IMR-90 (cell line): ENCODE measurements around the gene TNFRSF11A. TPM values are rescaled to one million over a fixed set of nuclear protein-coding genes. Genes with fewer than 3 reads are reported as not detected.

Source experiments
- ATAC-seq: fragments of 200-7000 bp; cut with Tn5 transposase; 2 replicates; pipeline ENCODE4 v1.9.1; 2020; ENCODE audit warnings: low read depth, mild to moderate bottlenecking, moderate library complexity
- BruUV-seq: library from RNA; stranded (reverse); fragments of 400-500 nt; replicated peaks from 2 replicates; lab custom pipeline; 2021; lab: Mats Ljungman, UMichigan
- CTCF ChIA-PET: fragments of 300-600 bp; formaldehyde crosslinking; extraction: SDS; loops from one replicate; lab custom pipeline; 2021; ENCODE audit warnings: antibody characterized with exemption; lab: Yijun Ruan, JAX
- POLR2A ChIA-PET: fragments of 300-600 bp; sonication (Branson Sonifier 250); formaldehyde crosslinking; loops from one replicate; lab custom pipeline; 2022; ENCODE audit warnings: antibody characterized with exemption; ENCODE audit not compliant: unreplicated experiment; lab: Charles Lee
- DNase-seq: peaks from one replicate; pipeline ENCODE4 v3.0.0; 2013
- H2AFZ ChIP-seq: replicated peaks from 2 replicates; pipeline ENCODE3; 2013; ENCODE audit warnings: low read length, mild to moderate bottlenecking; ENCODE audit not compliant: poor library complexity
- H2AK5ac ChIP-seq: 2 replicates; pipeline ENCODE4 v1.6.1; 2013; ENCODE audit warnings: low read depth, low read length, inconsistent platforms
- H2AK9ac ChIP-seq: replicated peaks from 2 replicates; pipeline ENCODE3; 2013; ENCODE audit warnings: mild to moderate bottlenecking, low read depth, low read length, moderate library complexity; ENCODE audit not compliant: poor library complexity
- H2BK120ac ChIP-seq: 2 replicates; pipeline ENCODE4 v1.6.1; 2013; ENCODE audit warnings: low read depth, low read length, inconsistent platforms
- H2BK15ac ChIP-seq: 3 replicates; pipeline ENCODE4 v1.6.1; 2013; ENCODE audit warnings: low read depth, low read length, inconsistent platforms
- H2BK20ac ChIP-seq: 2 replicates; pipeline ENCODE4 v1.6.1; 2013; ENCODE audit warnings: low read depth, mild to moderate bottlenecking, inconsistent platforms, low read length, moderate library complexity
- H2BK5ac ChIP-seq: 2 replicates; pipeline ENCODE4 v1.6.1; 2013; ENCODE audit warnings: mild to moderate bottlenecking, low read depth, low read length, inconsistent platforms; ENCODE audit not compliant: poor library complexity, severe bottlenecking
- H3K14ac ChIP-seq: replicated peaks from 2 replicates; pipeline ENCODE4 v1.6.1; 2013; ENCODE audit warnings: low read depth, low read length, inconsistent platforms
- H3K18ac ChIP-seq: 2 replicates; pipeline ENCODE4 v1.6.1; 2013; ENCODE audit warnings: low read depth, low read length, control low read depth
- H3K23ac ChIP-seq: 2 replicates; pipeline ENCODE4 v1.6.1; 2013; ENCODE audit warnings: low read depth, low read length, inconsistent platforms
- H3K27ac ChIP-seq: 2 replicates; pipeline ENCODE4 v1.5.1; 2013; ENCODE audit warnings: mild to moderate bottlenecking, control low read depth, low read length; ENCODE audit not compliant: insufficient read depth
- H3K27me3 ChIP-seq: 2 replicates; pipeline ENCODE4 v1.6.1; 2013; ENCODE audit warnings: low read length; ENCODE audit not compliant: control insufficient read depth, insufficient read depth
- H3K36me3 ChIP-seq: 2 replicates; pipeline ENCODE4 v1.6.1; 2013; ENCODE audit warnings: low read length, mixed read lengths; ENCODE audit not compliant: control insufficient read depth, insufficient read depth
- H3K4ac ChIP-seq: 2 replicates; pipeline ENCODE4 v1.6.1; 2013; ENCODE audit warnings: low read depth, low read length, inconsistent platforms
- H3K4me1 ChIP-seq: 2 replicates; pipeline ENCODE4 v1.6.1; 2013; ENCODE audit warnings: low read length, mixed read lengths; ENCODE audit not compliant: control insufficient read depth, insufficient read depth
- H3K4me2 ChIP-seq: 2 replicates; pipeline ENCODE4 v1.6.1; 2013; ENCODE audit warnings: low read depth, mild to moderate bottlenecking, control low read depth, low read length, moderate library complexity
- H3K4me3 ChIP-seq: 2 replicates; pipeline ENCODE4 v1.5.1; 2013; ENCODE audit warnings: low read depth, mild to moderate bottlenecking, control low read depth, low read length, moderate library complexity; ENCODE audit not compliant: insufficient read depth
- H3K56ac ChIP-seq: 2 replicates; pipeline ENCODE4 v1.6.1; 2013; ENCODE audit warnings: low read length, inconsistent platforms; ENCODE audit not compliant: insufficient read depth; ENCODE audit errors: extremely low read depth
- H3K79me1 ChIP-seq, 2 experiments: 2 replicates each; pipeline ENCODE4 v1.6.1; 2013; ENCODE audit warnings: low read length in 2 of 2, inconsistent platforms in 1 of 2, low read depth in 1 of 2
- H3K9ac ChIP-seq: 2 replicates; pipeline ENCODE4 v1.6.1; 2013; ENCODE audit warnings: low read depth, low read length, control low read depth
- H3K9me1 ChIP-seq: 2 replicates; pipeline ENCODE4 v1.6.1; 2013; ENCODE audit warnings: low read length, inconsistent platforms; ENCODE audit not compliant: insufficient read depth
- H3K9me3 ChIP-seq: 2 replicates; pipeline ENCODE4 v1.6.1; 2013; ENCODE audit warnings: low read length; ENCODE audit not compliant: control insufficient read depth, insufficient read depth
- H4K20me1 ChIP-seq: 2 replicates; pipeline ENCODE4 v1.6.1; 2013; ENCODE audit warnings: low read length, inconsistent platforms; ENCODE audit not compliant: insufficient read depth
- H4K5ac ChIP-seq: 2 replicates; pipeline ENCODE4 v1.6.1; 2013; ENCODE audit warnings: mild to moderate bottlenecking, low read depth, low read length, control low read depth
- H4K8ac ChIP-seq, 2 experiments: 2 replicates each; pipeline ENCODE4 v1.6.1; 2013; ENCODE audit warnings: low read depth in 2 of 2, low read length in 2 of 2, control low read depth in 1 of 2, inconsistent platforms in 1 of 2
- H4K91ac ChIP-seq: 2 replicates; pipeline ENCODE4 v1.6.1; 2013; ENCODE audit warnings: low read depth, low read length, inconsistent platforms; ENCODE audit not compliant: insufficient read depth
- CEBPB ChIP-seq: IDR thresholded peaks from 2 replicates; pipeline ENCODE4 v1.6.1; 2012; ENCODE audit warnings: low read depth, low read length, improper control_type of control experiment
- FOS ChIP-seq: fragments of 150-350 bp; IDR thresholded peaks from 2 replicates; pipeline ENCODE4 v1.6.1; 2016; ENCODE audit warnings: low read depth, low read length
- MXI1 ChIP-seq: IDR thresholded peaks from 2 replicates; pipeline ENCODE4 v1.6.1; 2012; ENCODE audit warnings: low read depth, mild to moderate bottlenecking, low read length, moderate library complexity, borderline replicate concordance
- POLR2A ChIP-seq: IDR thresholded peaks from 2 replicates; pipeline ENCODE4 v1.6.1; 2012; ENCODE audit warnings: mild to moderate bottlenecking, low read depth, low read length
- RCOR1 ChIP-seq: IDR thresholded peaks from 2 replicates; pipeline ENCODE4 v1.6.1; 2012; ENCODE audit warnings: mild to moderate bottlenecking, low read length, improper control_type of control experiment; ENCODE audit not compliant: insufficient replicate concordance
- RFX5 ChIP-seq: IDR thresholded peaks from 2 replicates; pipeline ENCODE4 v1.8.0; 2012; ENCODE audit warnings: low read depth, mild to moderate bottlenecking, low read length, moderate library complexity
- SMC3 ChIP-seq: fragments of 150-350 bp; IDR thresholded peaks from 2 replicates; pipeline ENCODE4 v1.6.1; 2016; ENCODE audit warnings: low read depth, mild to moderate bottlenecking, antibody characterized with exemption, low read length, moderate library complexity
- WGBS, 2 experiments: methylation state at CpG; one replicate each; pipeline versions ENCODE4 v1.1.5 to v1.1.7; 2013; ENCODE audit warnings: missing lambda C conversion rate in 2 of 2; ENCODE audit not compliant: insufficient read length in 1 of 2; ENCODE audit errors: extremely low coverage in 2 of 2; 5-methylcytosine and 5-hydroxymethylcytosine counted together
- dilution Hi-C: fragments of 300-500 bp; cut with HindIII; formaldehyde crosslinking; loops from one replicate; pipeline ENCODE4 v1.14.3; 2018; ENCODE audit warnings: low sequenced_read_pairs; ENCODE audit not compliant: unreplicated experiment
- in situ Hi-C: fragments of 300-500 bp; cut with MboI; formaldehyde crosslinking; loops from 3 replicates; pipeline ENCODE4 v1.14.3; 2019; ENCODE audit warnings: low sequenced_read_pairs, inconsistent platforms, mixed read lengths
- intact Hi-C: fragments of 100-400 bp; cut with micrococcal nuclease; formaldehyde crosslinking; loops from 2 replicates; pipeline ENCODE4 v1.10.0; 2022
- polyA plus RNA-seq, 3 experiments: library from polyadenylated mRNA; depleted of rRNA; stranded (reverse); fragments of >200 nt; gene quantifications; 2 replicates each; pipeline ENCODE4 v1.2.3, GENCODE V29; 2012; ENCODE audit warnings: low replicate concordance in 1 of 3
- total RNA-seq: library from RNA; depleted of rRNA; stranded (reverse); fragments of >200 nt; gene quantifications from 2 replicates; pipeline ENCODE4 v1.2.3, GENCODE V29; 2012
- TF ChIP-seq, protein P1 (sequence below): fragments of 150-350 bp; IDR thresholded peaks from 2 replicates; pipeline ENCODE4 v1.6.1; 2017; ENCODE audit warnings: mild to moderate bottlenecking, antibody characterized with exemption, low read length, low read depth
- TF ChIP-seq, protein P2 (sequence below): fragments of 150-350 bp; IDR thresholded peaks from 2 replicates; pipeline ENCODE4 v1.6.1; 2016; ENCODE audit warnings: low read depth, mild to moderate bottlenecking, low read length, moderate library complexity, borderline replicate concordance

Gene TNFRSF11A
- total and polyA plus RNA-seq, 2 of the 4 experiments (the other 2 are of a cell fraction), result under 0.01 TPM; not detected in 1

DNA sequence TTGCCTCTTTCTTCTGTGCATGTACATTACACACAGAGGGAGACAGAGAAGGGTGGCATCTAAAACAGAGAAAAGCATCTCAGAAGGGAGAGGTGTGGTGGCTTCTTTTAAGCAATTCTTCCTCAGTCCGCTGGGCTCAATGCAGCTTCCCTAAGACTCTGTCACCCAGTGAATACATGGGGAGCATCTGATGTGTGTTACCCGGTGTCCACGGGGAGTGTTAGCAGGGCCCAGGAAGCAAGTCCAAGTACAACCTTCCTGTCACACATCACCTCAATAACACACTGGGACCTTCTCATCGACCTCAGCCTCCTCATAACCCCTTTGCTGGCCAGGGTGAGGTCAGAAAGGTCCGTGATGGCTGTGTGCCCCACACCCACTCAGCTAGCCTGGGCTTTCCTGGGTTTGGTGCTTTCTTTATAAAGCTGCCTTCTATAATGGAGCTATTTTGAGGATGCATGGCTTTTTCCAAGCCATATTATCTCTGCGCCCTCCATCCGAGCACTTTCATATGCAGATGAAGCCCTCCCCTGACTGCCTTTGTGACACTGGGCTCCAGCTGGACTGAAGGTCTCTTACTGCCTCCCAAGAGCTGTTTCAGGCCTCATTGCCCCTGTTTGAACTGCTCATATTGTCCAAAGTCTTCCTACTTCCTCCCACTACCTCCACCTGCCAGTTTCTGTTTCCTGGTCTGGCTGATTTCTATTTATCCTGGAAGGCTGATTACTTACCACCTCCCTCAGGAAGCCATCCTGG lies 21.4 kb downstream of the TNFRSF11A start:
- Histone ChIP-seq H2AK5ac (no peak overlapping the region), H3K27ac (no peak overlapping the region), H4K91ac (no peak overlapping the region), H2AFZ (no peak overlapping the region), H2BK5ac (no peak overlapping the region), H2BK20ac (no peak overlapping the region), H3K4me3 (no peak overlapping the region), H3K14ac (no peak overlapping the region), H3K23ac (no peak overlapping the region), H3K56ac (no peak overlapping the region), H4K8ac (no peak overlapping the region), H4K20me1 (no peaks in the 10 kb centered on the region), H2BK15ac (no peak overlapping the region), H3K36me3 (no peaks in the 10 kb centered on the region), H3K9ac (no peak overlapping the region), H2BK120ac (no peak overlapping the region), H2AK9ac (no peak overlapping the region), H3K4me2 (no peak overlapping the region), H3K79me1 (no peaks in the 10 kb centered on the region), H4K5ac (no peak overlapping the region), H3K9me3 (no peaks in the 10 kb centered on the region), H3K4me1 (no peaks in the 10 kb centered on the region), H3K9me1 (no peaks in the 10 kb centered on the region), H3K4ac (no peak overlapping the region), H3K18ac (no peak overlapping the region), H3K27me3 (peaks cover 39% of the 10 kb centered on the region)
- ChIA-PET POLR2A (no interaction called here), CTCF (interaction anchor here (1.0 kb wide), 1 partner anchor 24 kb away, joined by 3 read pairs; no protein-coding TSS in a partner anchor)
- intact Hi-C loops, result no loop called here
- BruUV-seq, result no TSS peak
- in situ Hi-C loops, result no loop called here
- no peak for ATAC-seq
- no peak for DNase-seq
- 100% methylated on average over 1 of the region's 7 CpGs; no CpG with 5 or more reads in 1 of the 2 experiments for WGBS, 2 experiments
- TF ChIP-seq POLR2A (no peak), FOS (no peak), SMC3 (no peak), RFX5 (no peak), RCOR1 (no peak), CEBPB (no peak), MXI1 (no peak)
- TF ChIP-seq, protein P1, sequence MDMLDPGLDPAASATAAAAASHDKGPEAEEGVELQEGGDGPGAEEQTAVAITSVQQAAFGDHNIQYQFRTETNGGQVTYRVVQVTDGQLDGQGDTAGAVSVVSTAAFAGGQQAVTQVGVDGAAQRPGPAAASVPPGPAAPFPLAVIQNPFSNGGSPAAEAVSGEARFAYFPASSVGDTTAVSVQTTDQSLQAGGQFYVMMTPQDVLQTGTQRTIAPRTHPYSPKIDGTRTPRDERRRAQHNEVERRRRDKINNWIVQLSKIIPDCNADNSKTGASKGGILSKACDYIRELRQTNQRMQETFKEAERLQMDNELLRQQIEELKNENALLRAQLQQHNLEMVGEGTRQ, result no peak
- TF ChIP-seq, protein P2, sequence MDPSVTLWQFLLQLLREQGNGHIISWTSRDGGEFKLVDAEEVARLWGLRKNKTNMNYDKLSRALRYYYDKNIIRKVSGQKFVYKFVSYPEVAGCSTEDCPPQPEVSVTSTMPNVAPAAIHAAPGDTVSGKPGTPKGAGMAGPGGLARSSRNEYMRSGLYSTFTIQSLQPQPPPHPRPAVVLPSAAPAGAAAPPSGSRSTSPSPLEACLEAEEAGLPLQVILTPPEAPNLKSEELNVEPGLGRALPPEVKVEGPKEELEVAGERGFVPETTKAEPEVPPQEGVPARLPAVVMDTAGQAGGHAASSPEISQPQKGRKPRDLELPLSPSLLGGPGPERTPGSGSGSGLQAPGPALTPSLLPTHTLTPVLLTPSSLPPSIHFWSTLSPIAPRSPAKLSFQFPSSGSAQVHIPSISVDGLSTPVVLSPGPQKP, result no peak
- dilution Hi-C loops, result no loop called here
